Fibroblast of pulmonary artery (primary cell): ENCODE data around the gene GHRH.

ENCODE experiments used
- DNase-seq: peaks from one replicate; pipeline ENCODE4 v3.0.0-alpha.2; 2010; ENCODE audit warnings: low read depth
- H3K4me3 ChIP-seq: replicated peaks from 2 replicates; pipeline ENCODE4 v1.5.1; 2011; ENCODE audit warnings: low read depth, mild to moderate bottlenecking, control low read depth, low read length, moderate library complexity
- CTCF ChIP-seq: IDR thresholded peaks from 2 replicates; pipeline ENCODE4 v1.5.1; 2011; ENCODE audit warnings: mild to moderate bottlenecking, control low read depth, low read length, inconsistent platforms; ENCODE audit errors: missing control alignments

Gene GHRH

GRCh38 chr20:37261714-37262113 is at the start of gene GHRH:
Gene GHRH, minus strand, starts transcription at chr20:37261814. Its CDS starts 4,925 bp downstream, at chr20:37256889.
- TF ChIP-seq CTCF = no peak
- DNase-seq = no peak
- no peak within 1 kb of the TSS for H3K4me3 ChIP-seq

GRCh38 chr20:37310951-37311350 is 49.3 kb upstream of the GHRH start:
- no peak overlapping the region for H3K4me3 ChIP-seq
- no peak for DNase-seq
- TF ChIP-seq CTCF = no peak

- DNase-seq = no peak
- no peak overlapping the region for H3K4me3 ChIP-seq
- no peak for TF ChIP-seq CTCF
Measured at GRCh38 chr20:37309936-37310590, 48.4 kb upstream of the GHRH start.

GRCh38 chr20:37309290-37309689 is 47.7 kb upstream of the GHRH start:
- no peak for DNase-seq
- no peak for TF ChIP-seq CTCF
- H3K4me3 ChIP-seq = no peak overlapping the region

GRCh38 chr20:37308086-37309050 is 46.8 kb upstream of the GHRH start:
- TF ChIP-seq CTCF = no peak
- H3K4me3 ChIP-seq = no peak overlapping the region
- no peak for DNase-seq

GRCh38 chr20:37305839-37306238 is 44.2 kb upstream of the GHRH start:
- DNase-seq = no peak
- H3K4me3 ChIP-seq = no peak overlapping the region

More at GRCh38 chr20:37305839-37306238, 44.2 kb upstream of the GHRH start:
- no peak for TF ChIP-seq CTCF
